ENCODE data around the gene TMEM147. TPM values are rescaled to one million over a fixed set of nuclear protein-coding genes. Genes with fewer than 3 reads are reported as not detected.
A peak's percentile ranks its signal among the peaks of the same experiment; 100 is the strongest.

TMEM147 gene
- total and polyA plus RNA-seq, 10 of the 15 experiments (the other 5 are each of a cell fraction or from before 2014, with no cell fraction given): 53.4 to 145 (median 79.3) TPM

DNA sequence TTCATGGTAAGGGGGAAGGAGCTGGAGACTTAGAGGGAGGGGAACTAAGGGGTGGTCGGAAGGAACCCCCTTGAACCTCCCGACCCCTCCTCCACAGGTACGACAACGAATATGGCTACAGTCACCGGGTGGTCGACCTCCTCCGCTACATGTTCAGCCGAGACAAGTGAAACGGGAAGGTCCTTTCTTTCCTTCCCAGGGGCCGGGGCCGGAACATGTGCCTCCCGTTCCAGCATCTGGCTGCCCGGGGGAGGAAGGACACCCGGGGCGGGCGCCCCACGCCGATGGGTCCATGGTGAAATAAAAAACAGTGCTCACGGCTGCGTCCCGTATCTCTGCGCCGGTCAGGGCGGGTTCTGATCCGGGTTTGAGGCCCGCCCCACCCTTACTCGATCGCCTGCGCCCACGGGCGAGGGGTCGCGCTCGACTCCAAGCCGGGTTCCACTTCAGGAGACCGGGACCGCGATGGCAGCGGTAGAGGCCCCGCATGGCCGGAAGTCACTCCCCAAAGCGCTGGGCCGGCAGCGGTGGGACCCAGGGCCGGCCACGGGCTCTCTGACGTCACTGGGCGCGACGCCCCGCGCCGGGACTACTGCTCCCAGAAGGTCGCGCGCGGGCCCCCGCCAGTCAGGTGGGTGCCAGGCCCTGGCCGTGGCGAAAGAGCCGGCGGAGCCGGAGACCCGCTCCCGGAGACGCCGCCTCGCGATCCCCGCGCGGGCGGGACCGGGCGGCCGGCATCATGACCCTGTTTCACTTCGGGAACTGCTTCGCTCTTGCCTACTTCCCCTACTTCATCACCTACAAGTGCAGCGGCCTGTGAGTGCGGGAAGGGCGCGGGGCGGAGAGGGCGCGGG is at the start of gene TMEM147 (continued):
- peak; percentile 56; the same call in 1 of the 2 replicates for TF ChIP-seq CHD2 (IDR thresholded peaks at IDR 0.05; ENCODE audit: borderline replicate concordance, low read depth, low read length)
- TF ChIP-seq BACH1 (IDR thresholded peaks at IDR 0.05; ENCODE audit: borderline replicate concordance): peak; percentile 47; the same call in 1 of the 2 replicates
- peak; percentile 83 for TF ChIP-seq LARP7 (IDR thresholded peaks at IDR 0.05)
- TF ChIP-seq TCF12 (IDR thresholded peaks at IDR 0.05; ENCODE audit: low read depth, low read length): 0 out of 2 replicates have a peak, but pooled peaks have one; percentile 4
- TF ChIP-seq STAT3 (IDR thresholded peaks at IDR 0.05; ENCODE audit: low read depth, low read length): no peak
- TF ChIP-seq, protein P1, sequence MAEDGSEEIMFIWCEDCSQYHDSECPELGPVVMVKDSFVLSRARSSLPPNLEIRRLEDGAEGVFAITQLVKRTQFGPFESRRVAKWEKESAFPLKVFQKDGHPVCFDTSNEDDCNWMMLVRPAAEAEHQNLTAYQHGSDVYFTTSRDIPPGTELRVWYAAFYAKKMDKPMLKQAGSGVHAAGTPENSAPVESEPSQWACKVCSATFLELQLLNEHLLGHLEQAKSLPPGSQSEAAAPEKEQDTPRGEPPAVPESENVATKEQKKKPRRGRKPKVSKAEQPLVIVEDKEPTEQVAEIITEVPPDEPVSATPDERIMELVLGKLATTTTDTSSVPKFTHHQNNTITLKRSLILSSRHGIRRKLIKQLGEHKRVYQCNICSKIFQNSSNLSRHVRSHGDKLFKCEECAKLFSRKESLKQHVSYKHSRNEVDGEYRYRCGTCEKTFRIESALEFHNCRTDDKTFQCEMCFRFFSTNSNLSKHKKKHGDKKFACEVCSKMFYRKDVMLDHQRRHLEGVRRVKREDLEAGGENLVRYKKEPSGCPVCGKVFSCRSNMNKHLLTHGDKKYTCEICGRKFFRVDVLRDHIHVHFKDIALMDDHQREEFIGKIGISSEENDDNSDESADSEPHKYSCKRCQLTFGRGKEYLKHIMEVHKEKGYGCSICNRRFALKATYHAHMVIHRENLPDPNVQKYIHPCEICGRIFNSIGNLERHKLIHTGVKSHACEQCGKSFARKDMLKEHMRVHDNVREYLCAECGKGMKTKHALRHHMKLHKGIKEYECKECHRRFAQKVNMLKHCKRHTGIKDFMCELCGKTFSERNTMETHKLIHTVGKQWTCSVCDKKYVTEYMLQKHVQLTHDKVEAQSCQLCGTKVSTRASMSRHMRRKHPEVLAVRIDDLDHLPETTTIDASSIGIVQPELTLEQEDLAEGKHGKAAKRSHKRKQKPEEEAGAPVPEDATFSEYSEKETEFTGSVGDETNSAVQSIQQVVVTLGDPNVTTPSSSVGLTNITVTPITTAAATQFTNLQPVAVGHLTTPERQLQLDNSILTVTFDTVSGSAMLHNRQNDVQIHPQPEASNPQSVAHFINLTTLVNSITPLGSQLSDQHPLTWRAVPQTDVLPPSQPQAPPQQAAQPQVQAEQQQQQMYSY (CRISPR knock-in tag; IDR thresholded peaks at IDR 0.05): no peak
- no peak for TF ChIP-seq MYC (IDR thresholded peaks at IDR 0.05; ENCODE audit: insufficient read depth, insufficient read length, insufficient replicate concordance, low read length, severe bottlenecking)
- TF ChIP-seq IKZF1 (conservative IDR thresholded peaks at IDR 0.05): peak; percentile 98
- peak; percentile 89 for TF ChIP-seq TARDBP (IDR thresholded peaks at IDR 0.05; ENCODE audit: borderline replicate concordance)
- no peak for TF ChIP-seq SPI1 (IDR thresholded peaks at IDR 0.05; ENCODE audit: borderline replicate concordance, insufficient read depth, low read depth, low read length)
- peak; percentile 90 for TF ChIP-seq NBN (IDR thresholded peaks at IDR 0.05)
- no peak for TF ChIP-seq KDM1A (IDR thresholded peaks at IDR 0.05; ENCODE audit: borderline replicate concordance)
- TF ChIP-seq ATF7 (IDR thresholded peaks at IDR 0.05; ENCODE audit: low read depth): peak; percentile 55
- TF ChIP-seq SIX5 (IDR thresholded peaks at IDR 0.05; ENCODE audit: low read depth, low read length, severe bottlenecking): peak; percentile 87
- peak; percentile 93 for TF ChIP-seq POLR2A (IDR thresholded peaks at IDR 0.05; ENCODE audit: low read depth, low read length)
- TF ChIP-seq SMAD5 (IDR thresholded peaks at IDR 0.05; ENCODE audit: low read depth): 0 out of 2 replicates have a peak, but pooled peaks have one; percentile 64
- TF ChIP-seq ETV6 (conservative IDR thresholded peaks at IDR 0.05 in 1 of 2, IDR thresholded peaks at IDR 0.05 in 1 of 2; ENCODE audit: borderline replicate concordance in 1 of 2, low read depth in 1 of 2): no peak
- TF ChIP-seq MXI1 (IDR thresholded peaks at IDR 0.05; ENCODE audit: low read depth, low read length): peak; percentile 90
- peak; percentile 68 for TF ChIP-seq SMARCA5 (IDR thresholded peaks at IDR 0.05)
- no peak; the same call in 1 of the 2 replicates for TF ChIP-seq HDAC2 (IDR thresholded peaks at IDR 0.05)
- TF ChIP-seq BMI1 (IDR thresholded peaks at IDR 0.05; ENCODE audit: borderline replicate concordance): no peak
- TF ChIP-seq KLF5 (IDR thresholded peaks at IDR 0.05; ENCODE audit: partially characterized antibody): peak; percentile 63
- TF ChIP-seq, protein P2, sequence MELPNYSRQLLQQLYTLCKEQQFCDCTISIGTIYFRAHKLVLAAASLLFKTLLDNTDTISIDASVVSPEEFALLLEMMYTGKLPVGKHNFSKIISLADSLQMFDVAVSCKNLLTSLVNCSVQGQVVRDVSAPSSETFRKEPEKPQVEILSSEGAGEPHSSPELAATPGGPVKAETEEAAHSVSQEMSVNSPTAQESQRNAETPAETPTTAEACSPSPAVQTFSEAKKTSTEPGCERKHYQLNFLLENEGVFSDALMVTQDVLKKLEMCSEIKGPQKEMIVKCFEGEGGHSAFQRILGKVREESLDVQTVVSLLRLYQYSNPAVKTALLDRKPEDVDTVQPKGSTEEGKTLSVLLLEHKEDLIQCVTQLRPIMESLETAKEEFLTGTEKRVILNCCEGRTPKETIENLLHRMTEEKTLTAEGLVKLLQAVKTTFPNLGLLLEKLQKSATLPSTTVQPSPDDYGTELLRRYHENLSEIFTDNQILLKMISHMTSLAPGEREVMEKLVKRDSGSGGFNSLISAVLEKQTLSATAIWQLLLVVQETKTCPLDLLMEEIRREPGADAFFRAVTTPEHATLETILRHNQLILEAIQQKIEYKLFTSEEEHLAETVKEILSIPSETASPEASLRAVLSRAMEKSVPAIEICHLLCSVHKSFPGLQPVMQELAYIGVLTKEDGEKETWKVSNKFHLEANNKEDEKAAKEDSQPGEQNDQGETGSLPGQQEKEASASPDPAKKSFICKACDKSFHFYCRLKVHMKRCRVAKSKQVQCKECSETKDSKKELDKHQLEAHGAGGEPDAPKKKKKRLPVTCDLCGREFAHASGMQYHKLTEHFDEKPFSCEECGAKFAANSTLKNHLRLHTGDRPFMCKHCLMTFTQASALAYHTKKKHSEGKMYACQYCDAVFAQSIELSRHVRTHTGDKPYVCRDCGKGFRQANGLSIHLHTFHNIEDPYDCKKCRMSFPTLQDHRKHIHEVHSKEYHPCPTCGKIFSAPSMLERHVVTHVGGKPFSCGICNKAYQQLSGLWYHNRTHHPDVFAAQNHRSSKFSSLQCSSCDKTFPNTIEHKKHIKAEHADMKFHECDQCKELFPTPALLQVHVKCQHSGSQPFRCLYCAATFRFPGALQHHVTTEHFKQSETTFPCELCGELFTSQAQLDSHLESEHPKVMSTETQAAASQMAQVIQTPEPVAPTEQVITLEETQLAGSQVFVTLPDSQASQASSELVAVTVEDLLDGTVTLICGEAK (IDR thresholded peaks at IDR 0.05; ENCODE audit: borderline replicate concordance): peak; percentile 58; the same call in 1 of the 2 replicates
- TF ChIP-seq BHLHE40 (IDR thresholded peaks at IDR 0.05; ENCODE audit: borderline replicate concordance in 1 of 2, low read depth in 2 of 2, low read length in 1 of 2): peak; percentile 57 to 81; a peak in 3 of 4 replicates

Data from GM12878 (cell line).